Mesenteric fat pad (tissue), 1 donor: Measurements from ENCODE around the gene NKAIN2. TPM values are rescaled to one million over a fixed set of nuclear protein-coding genes. Genes with fewer than 3 reads are reported as not detected.
"Not testable (repeated sequence)": the region's sequence is repeated elsewhere in the genome, so short reads cannot be mapped to it uniquely, and the experiment has no call there.

Experiments
- DNase-seq: peaks from one replicate; pipeline ENCODE4 v3.0.0-alpha.2; 2020; ENCODE audit warnings: low spot score
- total RNA-seq: library from RNA; stranded (reverse); fragmentation: NEBNext Ultra II Directional; extraction: Animal tissue kit (Norgen Biotek cat#: 25700); gene quantifications from one replicate; pipeline ENCODE4 v1.2.1, GENCODE V29; 2021
- donor health status: DM: yes; HTN: yes; CAD: no.

Gene NKAIN2
- total RNA-seq, 1 donor from 2014 or later: 0.42 TPM

GRCh38 chr6:124669713-124670480 is 866.2 kb downstream of the NKAIN2 start:
- DNase-seq: no peak

DNA sequence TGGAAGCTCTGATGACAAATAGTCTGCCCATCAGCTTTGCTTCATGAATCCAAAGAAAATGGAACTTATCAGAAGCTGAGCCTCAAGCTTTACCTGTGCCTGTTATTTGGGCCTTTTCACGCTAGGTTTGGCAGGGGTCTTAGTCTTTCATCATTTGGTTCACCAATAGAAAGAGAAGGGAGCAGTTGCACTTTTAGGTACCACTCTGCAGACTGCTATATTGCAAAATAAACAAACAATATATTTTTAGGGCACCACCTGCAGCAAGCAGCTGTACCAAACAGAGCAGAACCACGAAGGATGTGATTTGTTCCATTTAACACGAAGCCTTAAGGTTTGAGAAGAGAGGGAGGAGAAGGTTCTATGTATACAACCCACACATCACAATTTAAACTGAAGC is 867.1 kb downstream of the NKAIN2 start:
- DNase-seq: no peak

DNA sequence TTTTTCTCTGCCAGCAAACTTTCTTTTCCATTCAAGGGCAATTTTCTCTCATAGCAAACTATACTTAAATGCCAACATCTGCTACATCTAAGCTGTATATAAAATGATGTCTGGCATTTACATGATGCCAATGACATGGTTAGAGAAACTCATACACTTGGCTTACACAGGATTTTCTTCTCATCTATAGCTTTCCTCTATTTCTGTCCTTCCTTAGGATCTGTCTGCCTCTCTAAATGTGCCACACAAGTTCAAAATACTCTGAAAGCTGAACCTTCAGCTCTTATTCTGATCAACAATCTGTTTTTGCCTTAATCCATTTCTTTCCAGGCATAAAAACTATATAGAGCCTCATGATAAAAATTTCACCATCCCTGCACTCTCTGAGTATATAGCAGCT is 867.7 kb downstream of the NKAIN2 start:
- no peak for DNase-seq

DNA sequence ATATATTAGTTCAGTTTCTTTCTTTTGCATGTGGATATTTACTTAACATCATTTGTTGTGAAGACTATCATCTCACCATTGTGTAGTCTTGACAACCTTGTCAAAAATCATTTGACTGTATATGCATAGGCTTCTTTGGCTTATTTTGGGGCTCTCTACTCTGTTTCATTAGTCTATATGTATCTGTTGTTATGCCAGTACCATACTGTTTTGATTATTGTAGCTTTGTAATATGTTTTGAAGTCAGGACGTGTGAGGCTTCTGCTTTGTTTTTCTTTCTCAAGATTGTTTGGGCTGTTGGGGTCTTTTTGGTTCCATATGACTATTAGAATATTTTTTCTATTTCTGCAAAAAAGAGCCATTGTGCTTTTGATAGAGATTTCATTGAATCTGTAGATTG is 870.4 kb downstream of the NKAIN2 start:
- no peak for DNase-seq

DNA sequence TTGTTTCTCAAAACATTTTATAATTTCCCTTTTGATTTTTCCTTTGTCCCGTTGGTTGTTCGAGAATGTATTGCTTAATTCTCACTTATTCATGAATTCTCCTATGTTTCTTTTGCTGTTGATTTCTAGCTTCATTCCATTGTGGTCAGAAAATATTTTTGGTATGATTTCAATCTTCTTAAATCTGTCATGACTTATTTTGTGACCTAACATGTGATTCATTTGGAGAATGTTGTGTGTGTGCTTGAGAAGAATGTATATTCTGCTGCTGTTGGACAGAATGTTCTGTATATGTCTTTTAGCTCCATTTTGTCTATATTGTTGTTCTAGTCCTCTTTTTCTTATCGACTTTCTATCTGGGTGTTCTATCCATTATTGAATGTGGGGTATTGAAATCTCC is 872.4 kb downstream of the NKAIN2 start:
- DNase-seq: no peak

GRCh38 chr6:124677874-124678273 is 874.2 kb downstream of the NKAIN2 start:
- no peak for DNase-seq

DNA sequence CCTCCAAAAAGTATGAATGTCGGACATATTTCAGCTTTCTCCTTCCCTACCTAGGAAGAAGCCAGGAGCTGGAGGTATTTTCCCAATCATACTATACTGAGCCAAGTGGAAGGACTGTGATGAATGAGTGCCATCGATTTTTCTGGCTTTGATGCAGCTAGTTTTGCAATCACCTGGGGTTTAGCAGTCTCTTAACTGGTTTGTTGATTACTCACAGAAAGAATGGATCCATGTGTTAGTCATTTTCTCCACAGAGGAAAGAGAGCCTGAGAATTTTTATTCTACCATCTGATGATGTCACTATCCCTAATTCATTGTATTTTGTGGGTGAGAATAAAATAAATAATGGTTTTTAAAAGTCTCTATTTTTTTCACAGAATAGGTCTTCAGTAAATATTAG is 875.7 kb downstream of the NKAIN2 start:
- no peak for DNase-seq

- no peak for DNase-seq
Observed at GRCh38 chr6:124682751-124683150, 879.1 kb downstream of the NKAIN2 start.

- no peak for DNase-seq
Observed at GRCh38 chr6:124683507-124683906, 879.8 kb downstream of the NKAIN2 start.

DNA sequence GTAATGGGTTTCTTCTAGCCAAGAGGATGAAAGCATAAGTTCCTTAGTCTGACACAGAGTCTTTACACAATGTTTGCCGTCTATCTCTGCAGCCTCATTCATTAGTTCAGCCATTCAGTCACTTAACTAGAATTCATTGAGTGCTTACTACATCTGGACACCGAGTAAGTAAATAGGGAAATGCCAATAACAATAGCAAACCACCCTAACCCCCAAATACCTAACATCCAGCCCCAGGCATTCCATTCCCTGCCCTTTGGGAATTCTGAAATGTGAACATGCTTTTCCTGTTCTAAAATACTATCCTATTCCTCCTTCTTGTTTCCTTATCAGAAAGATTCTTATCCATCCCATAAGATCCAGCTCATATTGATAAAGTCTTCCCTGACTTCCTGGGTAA is 881.0 kb downstream of the NKAIN2 start:
- no peak for DNase-seq

- no peak for DNase-seq
Observed at GRCh38 chr6:124688369-124688768, 884.7 kb downstream of the NKAIN2 start.

GRCh38 chr6:124694139-124694705 is 890.6 kb downstream of the NKAIN2 start:
- no peak for DNase-seq

- DNase-seq: no peak
Observed at GRCh38 chr6:124699038-124699437, 895.4 kb downstream of the NKAIN2 start.

DNA sequence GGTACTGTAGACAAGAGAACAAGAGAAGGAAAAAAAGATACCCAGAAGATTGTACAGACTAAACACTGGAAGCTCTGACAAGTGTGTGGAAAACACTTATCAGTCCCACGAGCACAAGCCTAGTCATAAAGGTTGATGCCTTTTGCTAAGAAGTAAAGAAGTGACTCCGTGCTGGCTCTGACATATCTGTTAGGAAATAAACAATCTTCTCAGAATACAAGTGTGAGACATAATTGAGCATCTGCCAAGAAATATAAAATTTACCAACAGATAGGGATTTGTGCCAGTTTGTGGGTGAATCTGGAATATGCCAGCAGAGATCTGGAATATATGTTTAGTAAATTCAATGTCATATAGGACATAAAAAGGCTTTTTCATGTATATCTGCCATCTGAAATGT is 899.9 kb downstream of the NKAIN2 start:
- no peak for DNase-seq

DNA sequence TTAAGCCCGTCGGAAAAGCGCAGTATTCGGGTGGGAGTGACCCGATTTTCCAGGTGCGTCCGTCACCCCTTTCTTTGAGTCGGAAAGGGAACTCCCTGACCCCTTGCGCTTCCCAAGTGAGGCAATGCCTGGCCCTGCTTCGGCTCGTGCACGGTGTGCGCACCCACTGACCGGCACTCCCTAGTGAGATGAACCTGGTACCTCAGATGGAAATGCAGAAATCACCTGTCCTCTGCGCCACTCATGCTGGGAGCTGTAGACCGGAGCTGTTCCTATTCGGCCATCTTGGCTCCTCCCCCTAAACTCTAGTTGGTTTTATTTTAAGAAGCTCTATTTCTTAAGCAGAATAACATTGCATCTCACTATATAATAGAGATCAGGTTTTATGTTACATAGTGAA is 908.9 kb downstream of the NKAIN2 start:
- DNase-seq: not testable (repeated sequence)

GRCh38 chr6:124714728-124715127 is 911.1 kb downstream of the NKAIN2 start:
- DNase-seq: no peak

DNA sequence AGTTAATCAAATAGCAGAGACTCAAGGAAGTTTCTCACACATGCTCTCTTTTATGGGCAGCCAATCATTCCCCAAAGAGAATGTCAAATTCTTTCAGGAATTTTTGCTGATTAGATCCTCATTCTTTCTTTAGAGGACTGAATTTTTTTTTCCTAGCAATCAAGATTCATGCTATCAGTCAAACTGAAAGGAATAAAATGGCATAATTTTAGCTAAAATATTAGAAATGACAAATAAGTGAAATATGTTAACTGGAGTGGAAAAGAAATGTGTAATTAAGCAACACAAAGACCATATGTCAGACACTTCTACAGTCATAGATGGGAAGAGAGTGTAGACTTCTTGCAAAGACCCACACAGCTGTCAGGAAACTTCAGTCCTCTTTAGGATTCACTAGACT is 916.2 kb downstream of the NKAIN2 start:
- no peak for DNase-seq

- DNase-seq: no peak
Observed at GRCh38 chr6:124721331-124721730, 917.7 kb downstream of the NKAIN2 start.

DNA sequence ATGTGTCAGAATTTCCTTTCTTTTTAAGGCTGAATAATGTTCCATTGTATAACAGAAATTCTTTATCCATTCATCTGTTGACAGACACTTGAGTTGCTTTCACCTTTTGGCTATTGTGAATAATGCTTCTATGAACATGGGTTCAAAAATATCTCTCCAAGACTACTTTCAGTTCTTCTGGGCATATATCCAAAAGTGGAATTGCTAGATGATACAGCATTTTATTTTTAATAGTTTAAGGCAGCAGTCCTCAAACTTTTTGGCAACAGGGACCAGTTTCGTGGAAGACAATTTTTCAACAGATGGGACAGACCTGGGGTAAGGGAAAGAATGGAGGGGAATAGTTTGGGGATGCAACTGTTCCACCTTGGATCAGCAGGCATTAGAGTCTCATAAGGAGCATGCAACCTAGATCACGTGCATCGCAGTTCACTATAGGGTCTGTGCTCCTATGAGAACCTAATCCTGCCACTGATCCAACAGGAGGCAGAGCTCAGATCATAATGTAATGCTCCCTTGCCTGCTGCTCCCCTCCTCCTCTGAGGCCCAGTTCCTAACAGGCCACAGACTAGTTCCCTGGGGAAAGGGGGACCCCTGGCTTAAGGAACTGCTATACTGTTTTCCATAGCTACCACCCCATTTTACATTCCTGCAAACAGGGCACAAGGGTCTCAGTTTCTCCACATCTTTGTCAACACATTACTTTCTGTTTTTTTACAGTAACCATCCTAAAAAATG is 918.6 kb downstream of the NKAIN2 start:
- no peak for DNase-seq

DNA sequence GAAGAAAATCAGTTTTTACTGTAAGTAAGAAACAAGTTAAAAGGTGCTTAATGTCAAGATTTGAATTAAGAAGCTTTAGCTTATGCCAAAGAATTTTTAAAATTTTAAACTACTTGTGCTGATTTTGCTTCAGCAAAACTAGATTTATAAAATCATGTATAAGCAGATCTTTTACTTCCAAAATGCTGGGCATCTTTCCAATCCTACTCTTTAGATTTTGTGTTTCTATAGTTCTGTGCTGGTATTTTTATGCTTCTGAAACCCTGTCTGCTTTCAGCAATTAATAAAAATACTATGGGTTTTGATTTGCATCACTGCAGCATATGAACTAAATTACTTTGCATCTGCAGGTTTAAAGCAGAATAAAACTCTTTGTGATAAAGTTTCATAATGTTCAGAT is 920.0 kb downstream of the NKAIN2 start:
- DNase-seq: no peak

- not testable (repeated sequence) for DNase-seq
Observed at GRCh38 chr6:124737804-124738203, 934.1 kb downstream of the NKAIN2 start.

DNA sequence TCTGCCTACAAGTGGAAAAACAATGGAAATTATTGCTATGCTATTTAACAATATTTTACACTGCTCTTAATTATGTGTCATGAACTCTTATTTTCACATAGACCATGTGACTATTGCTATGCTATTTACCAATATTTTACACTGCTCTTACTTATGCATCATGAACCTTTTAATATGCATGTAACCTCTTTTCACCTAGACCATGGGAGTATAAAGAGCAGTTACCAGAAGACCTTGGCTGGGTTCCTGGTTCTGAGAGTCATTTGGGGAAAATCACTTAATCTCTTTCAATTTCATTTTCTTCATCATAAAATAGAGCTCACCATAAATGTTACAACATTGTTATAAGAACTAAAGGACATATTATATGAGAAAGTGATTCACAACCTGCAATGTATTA is 934.8 kb downstream of the NKAIN2 start:
- no peak for DNase-seq

DNA sequence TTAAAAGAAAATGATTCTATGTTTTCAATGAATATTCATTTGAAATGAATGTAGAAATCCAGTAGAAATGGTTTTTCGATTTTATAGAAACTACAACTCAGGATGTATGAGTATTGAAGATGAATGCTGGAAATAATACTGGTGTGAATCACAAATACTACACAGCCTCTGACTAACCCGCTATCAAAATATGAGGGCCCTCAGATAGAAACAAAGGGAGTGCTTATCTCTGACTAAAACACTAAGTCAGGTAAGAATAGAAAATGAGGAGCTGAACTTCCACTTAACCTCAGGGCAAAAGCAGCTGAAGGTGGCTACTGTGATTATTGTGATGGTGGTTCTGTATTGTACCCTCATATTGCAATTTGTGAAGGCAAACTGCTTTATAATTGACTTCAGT is 937.7 kb downstream of the NKAIN2 start:
- DNase-seq: no peak
